ENCODE results near the gene CTSE. TPM values are rescaled to one million over a fixed set of nuclear protein-coding genes. Genes with fewer than 3 reads are reported as not detected.

CTSE gene
- total RNA-seq, 2 donors from 2014 or later, result not detected

DNA sequence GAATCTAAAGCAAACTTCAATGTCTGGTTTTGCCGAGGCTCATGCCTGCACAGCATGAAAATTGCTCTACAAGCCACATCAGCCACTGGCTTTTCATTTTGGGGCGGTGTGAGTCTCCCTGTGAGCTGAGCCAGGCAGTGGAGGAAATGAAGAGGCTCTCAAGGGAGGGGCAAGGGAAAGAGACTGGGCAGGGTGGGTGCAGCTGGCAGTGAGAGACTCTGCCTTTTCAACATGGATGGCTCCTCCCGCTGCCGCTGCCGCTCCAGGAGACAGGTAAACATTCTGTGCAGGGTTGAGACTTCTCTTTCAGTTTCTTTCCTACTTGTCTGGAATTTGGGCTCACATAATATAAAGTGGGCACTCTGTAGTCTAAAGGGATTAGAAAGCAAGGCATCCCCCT lies 11.3 kb upstream of the CTSE start:
- WGBS, result 40% methylated on average over 5 of the region's 5 CpGs
- H3K4me1 ChIP-seq (replicated peaks), result no peaks in the 10 kb centered on the region
- no peak for TF ChIP-seq CTCF (IDR thresholded peaks at IDR 0.05)
- peak; percentile 7 for TF ChIP-seq POLR2AphosphoS5 (IDR thresholded peaks at IDR 0.05)
- TF ChIP-seq POLR2A (IDR thresholded peaks at IDR 0.05), result no peak
- peak; percentile 22 for DNase-seq (ENCODE audit: low spot score)
- H3K36me3 ChIP-seq, result no peaks in the 10 kb centered on the region
- H3K27ac ChIP-seq, result no peak overlapping the region
- no peaks in the 10 kb centered on the region for H3K27me3 ChIP-seq (replicated peaks; ENCODE audit: insufficient read depth)
- no peaks in the 10 kb centered on the region for H3K9me3 ChIP-seq
- intact Hi-C loops (cut with DNase I), result no loop called here
- no peak overlapping the region for H3K4me3 ChIP-seq

GRCh38 chr1:206032380-206033140 lies 8.9 kb upstream of the CTSE start:
- intact Hi-C loops (cut with DNase I), result no loop called here
- H3K36me3 ChIP-seq, result no peaks in the 10 kb centered on the region
- DNase-seq (ENCODE audit: low spot score), result no peak
- H3K27me3 ChIP-seq (replicated peaks; ENCODE audit: insufficient read depth), result peaks cover 4% of the 10 kb centered on the region
- H3K27ac ChIP-seq, result no peak overlapping the region
- H3K4me1 ChIP-seq (replicated peaks), result no peaks in the 10 kb centered on the region
- no peaks in the 10 kb centered on the region for H3K9me3 ChIP-seq
- H3K4me3 ChIP-seq, result no peak overlapping the region
- TF ChIP-seq POLR2AphosphoS5 (IDR thresholded peaks at IDR 0.05), result no peak
- TF ChIP-seq POLR2A (IDR thresholded peaks at IDR 0.05), result no peak
- TF ChIP-seq CTCF (IDR thresholded peaks at IDR 0.05), result no peak
- WGBS, result 77% methylated on average over 5 of the region's 5 CpGs

GRCh38 chr1:206030714-206031113 lies 7.0 kb upstream of the CTSE start:
- WGBS, result 6% methylated on average over 4 of the region's 4 CpGs
- intact Hi-C loops (cut with DNase I), result loop anchor here (2.0 kb wide), 1 partner anchor 76 kb away; no protein-coding TSS in a partner anchor
- H3K36me3 ChIP-seq, result no peaks in the 10 kb centered on the region
- no peak overlapping the region for H3K4me3 ChIP-seq
- H3K27me3 ChIP-seq (replicated peaks; ENCODE audit: insufficient read depth), result peaks cover 4% of the 10 kb centered on the region
- H3K4me1 ChIP-seq (replicated peaks), result no peaks in the 10 kb centered on the region
- no peaks in the 10 kb centered on the region for H3K9me3 ChIP-seq
- H3K27ac ChIP-seq, result no peak overlapping the region
- TF ChIP-seq POLR2AphosphoS5 (IDR thresholded peaks at IDR 0.05) (peak; percentile 75), POLR2A (IDR thresholded peaks at IDR 0.05) (no peak), CTCF (IDR thresholded peaks at IDR 0.05) (peak; percentile 16 to 85 (median 74))
- DNase-seq (ENCODE audit: low spot score), result peak; percentile 81

GRCh38 chr1:206030191-206030590 lies 6.5 kb upstream of the CTSE start:
- no peak for TF ChIP-seq CTCF (IDR thresholded peaks at IDR 0.05)
- TF ChIP-seq POLR2AphosphoS5 (IDR thresholded peaks at IDR 0.05), result no peak
- TF ChIP-seq POLR2A (IDR thresholded peaks at IDR 0.05), result no peak
- WGBS, result 75% methylated on average over 4 of the region's 4 CpGs
- H3K27ac ChIP-seq, result no peak overlapping the region

GRCh38 chr1:206029484-206029883 lies 5.8 kb upstream of the CTSE start:
- intact Hi-C loops (cut with DNase I), result no loop called here
- 11% methylated on average over 4 of the region's 4 CpGs for WGBS
- H3K4me1 ChIP-seq (replicated peaks), result no peaks in the 10 kb centered on the region

More at GRCh38 chr1:206030191-206030590, 6.5 kb upstream of the CTSE start:
- Histone ChIP-seq H3K36me3 (no peaks in the 10 kb centered on the region), H3K4me1 (replicated peaks) (no peaks in the 10 kb centered on the region), H3K27me3 (replicated peaks; ENCODE audit: insufficient read depth) (peaks cover 4% of the 10 kb centered on the region), H3K4me3 (no peak overlapping the region), H3K9me3 (no peaks in the 10 kb centered on the region)
- intact Hi-C loops (cut with DNase I), result loop anchor here (2.0 kb wide), 1 partner anchor 77 kb away; no protein-coding TSS in a partner anchor
- DNase-seq (ENCODE audit: low spot score), result no peak

More at GRCh38 chr1:206029484-206029883, 5.8 kb upstream of the CTSE start:
- peaks cover 4% of the 10 kb centered on the region for H3K27me3 ChIP-seq (replicated peaks; ENCODE audit: insufficient read depth)
- H3K4me3 ChIP-seq, result no peak overlapping the region
- H3K27ac ChIP-seq, result no peak overlapping the region
- H3K36me3 ChIP-seq, result no peaks in the 10 kb centered on the region
- peak; percentile 51 for DNase-seq (ENCODE audit: low spot score)
- TF ChIP-seq CTCF (IDR thresholded peaks at IDR 0.05) (no peak), POLR2AphosphoS5 (IDR thresholded peaks at IDR 0.05) (peak; percentile 12), POLR2A (IDR thresholded peaks at IDR 0.05) (no peak)
- no peaks in the 10 kb centered on the region for H3K9me3 ChIP-seq

All from prostate gland (tissue), 2 donors.